ENCODE measurements around the gene COA1.

COA1 gene

GRCh38 chr7:43701929-43702328 lies 27.4 kb downstream of the COA1 start:
- TF ChIP-seq CTCF (conservative IDR thresholded peaks at IDR 0.05; ENCODE audit: low read depth, low read length): no peak
- DNase-seq (ENCODE audit: low read depth): no peak
- H3K4me3 ChIP-seq (ENCODE audit: low read length): no peak overlapping the region

GRCh38 chr7:43701500-43701854 lies 27.8 kb downstream of the COA1 start:
- no peak for DNase-seq (ENCODE audit: low read depth)
- H3K4me3 ChIP-seq (ENCODE audit: low read length): no peak overlapping the region
- TF ChIP-seq CTCF (conservative IDR thresholded peaks at IDR 0.05; ENCODE audit: low read depth, low read length): no peak

GRCh38 chr7:43700646-43701499 lies 28.4 kb downstream of the COA1 start:
- H3K4me3 ChIP-seq (ENCODE audit: low read length): no peak overlapping the region
- DNase-seq (ENCODE audit: low read depth): no peak
- no peak for TF ChIP-seq CTCF (conservative IDR thresholded peaks at IDR 0.05; ENCODE audit: low read depth, low read length)

GRCh38 chr7:43700059-43700501 lies 29.2 kb downstream of the COA1 start:
- no peak for DNase-seq (ENCODE audit: low read depth)
- H3K4me3 ChIP-seq (ENCODE audit: low read length): no peak overlapping the region
- TF ChIP-seq CTCF (conservative IDR thresholded peaks at IDR 0.05; ENCODE audit: low read depth, low read length): peak; percentile 56

- TF ChIP-seq CTCF (conservative IDR thresholded peaks at IDR 0.05; ENCODE audit: low read depth, low read length): no peak
- no peak overlapping the region for H3K4me3 ChIP-seq (ENCODE audit: low read length)
- no peak for DNase-seq (ENCODE audit: low read depth)
Measured at GRCh38 chr7:43698460-43699255, 30.7 kb downstream of the COA1 start.

- no peak overlapping the region for H3K4me3 ChIP-seq (ENCODE audit: low read length)
- no peak for DNase-seq (ENCODE audit: low read depth)
- no peak for TF ChIP-seq CTCF (conservative IDR thresholded peaks at IDR 0.05; ENCODE audit: low read depth, low read length)
Measured at GRCh38 chr7:43697690-43698089, 31.6 kb downstream of the COA1 start.

Measured in retinal pigment epithelial cell (primary cell).